Motor neuron (in vitro differentiated cells): ENCODE data around the gene ATP2B3. TPM values are rescaled to one million over a fixed set of nuclear protein-coding genes. Genes with fewer than 3 reads are reported as not detected.

Experiments used
- ATAC-seq, 8 experiments: fragments of 200-7000 bp; cut with Tn5 transposase; replicated peaks in 6 of 8; 2 replicates each; pipeline ENCODE4 v1.8.0; 2021; ENCODE audit warnings: mild to moderate bottlenecking in 8 of 8, moderate library complexity in 8 of 8
- H3K27ac ChIP-seq, 2 donors: fragments of 250-450 bp; sonication (Bioruptor Pico); 2 replicates each; pipeline ENCODE4 v1.9.0; 2021; ENCODE audit warnings: antibody characterized with exemption in 2 of 2, mild to moderate bottlenecking in 2 of 2, moderate library complexity in 1 of 2
- H3K4me1 ChIP-seq, 2 donors: fragments of 250-450 bp; sonication (Bioruptor Pico); replicated peaks in 1 of 2; 2 replicates each; pipeline ENCODE4 v1.6.1; 2021; ENCODE audit warnings: antibody characterized with exemption in 2 of 2, mild to moderate bottlenecking in 2 of 2, moderate library complexity in 1 of 2
- H3K4me3 ChIP-seq, 5 donors: fragments of 250-450 bp; sonication (Bioruptor Pico); 2 replicates each; pipeline ENCODE4 v1.9.0; 2021; ENCODE audit warnings: antibody characterized with exemption in 5 of 5, mild to moderate bottlenecking in 5 of 5, moderate library complexity in 4 of 5
- WGBS, 10 experiments: fragments of 450-650 bp; shearing (Covaris generic); methylation state at CpG; one replicate each; pipeline ENCODE4 v1.0.0; 2022; 5-methylcytosine and 5-hydroxymethylcytosine counted together
- in situ Hi-C, 9 experiments: fragments of 400-800 bp; cut with MboI; loops; one replicate each; pipeline ENCODE4 v1.15.0; 2021; ENCODE audit warnings: low sequenced_read_pairs in 9 of 9, low pct_unique_long_range_greater_than_20kb in 2 of 9; ENCODE audit not compliant: unreplicated experiment in 9 of 9
- total RNA-seq, 8 experiments: library from RNA; unstranded; fragments of 300-600 nt; gene quantifications; 2 replicates each; pipeline versions ENCODE4 v1.2.3 to v1.2.4, GENCODE V29; 2022

Gene ATP2B3
- total RNA-seq, 8 experiments from 2014 or later: 0.17 to 4.4 (median 0.66) TPM; not detected in 2

DNA sequence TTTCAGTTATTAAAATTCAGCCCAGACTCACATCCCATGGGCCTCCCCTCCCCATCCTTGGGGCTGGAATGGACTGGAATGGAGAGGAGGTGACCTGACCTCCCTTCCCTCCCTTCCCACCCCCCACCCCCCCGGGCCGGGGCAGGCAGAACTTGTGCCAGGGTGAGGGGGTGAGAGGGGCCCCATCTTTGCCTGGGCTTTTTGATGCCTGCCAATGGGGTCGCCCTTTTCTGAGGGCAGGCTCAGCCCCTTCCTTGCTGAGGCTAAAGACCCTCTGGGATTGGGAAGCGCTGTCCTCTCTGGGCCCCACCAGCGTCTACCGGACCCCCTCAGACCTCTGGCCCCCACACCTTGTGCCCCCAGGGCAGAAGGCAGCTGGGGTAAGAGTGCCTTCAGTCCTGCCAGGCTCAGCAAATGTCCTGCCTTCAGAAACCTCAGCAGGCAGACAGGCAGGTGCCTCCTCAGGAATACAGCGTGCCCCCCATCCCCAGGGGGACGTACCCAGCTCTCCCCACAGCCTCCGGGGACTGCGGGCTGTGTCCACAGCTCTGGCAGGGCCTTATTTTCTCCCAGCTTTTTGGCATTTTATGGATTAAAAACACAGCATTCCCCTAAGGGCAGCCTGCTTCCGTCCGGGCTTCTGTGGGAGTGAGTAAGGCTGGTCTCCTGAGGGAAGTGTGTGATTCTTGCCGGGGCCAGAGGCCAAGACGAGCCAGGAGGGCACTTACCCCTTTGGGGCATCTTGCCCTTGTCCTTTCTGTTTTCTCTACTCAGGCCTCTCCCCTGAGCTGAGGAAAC, 94.1 kb downstream of the ATP2B3 start:
- Histone ChIP-seq H3K27ac (no peak overlapping the region), H3K4me1 (peaks cover 8 to 15% of the 10 kb centered on the region in 2 donors), H3K4me3 (no peak overlapping the region)
- ATAC-seq: no peak
- in situ Hi-C loops: no loop called here
- 0 to 61% (median 0%) methylated on average over 2 to 6 of the region's 14 CpGs; no CpG with 5 or more reads in 7 of the 10 experiments for WGBS, 10 experiments

GRCh38 chrX:153612413-153612812, 95.0 kb downstream of the ATP2B3 start:
- in situ Hi-C loops: no loop called here
- no peak for ATAC-seq
- no peak overlapping the region for H3K27ac ChIP-seq
- WGBS, 10 experiments: 50 to 90% (median 71%) methylated on average over 1 to 4 of the region's 10 CpGs; no CpG with 5 or more reads in 7 of the 10 experiments
- no peak overlapping the region for H3K4me3 ChIP-seq
- peaks cover 8 to 15% of the 10 kb centered on the region in 2 donors for H3K4me1 ChIP-seq

- no peak for ATAC-seq
- H3K4me1 ChIP-seq: peaks cover 8 to 12% of the 10 kb centered on the region in 2 donors
- in situ Hi-C loops: no loop called here
- 6 to 80% (median 52%) methylated on average over 2 to 6 of the region's 6 CpGs; no CpG with 5 or more reads in 3 of the 10 experiments for WGBS, 10 experiments
- no peak overlapping the region for H3K4me3 ChIP-seq
- no peak overlapping the region for H3K27ac ChIP-seq
These were observed 97.4 kb downstream of the ATP2B3 start for GRCh38 chrX:153614818-153615217.

GRCh38 chrX:153620576-153620975, 103.1 kb downstream of the ATP2B3 start:
- in situ Hi-C loops: no loop called here
- ATAC-seq: no peak
- 60 to 100% (median 67%) methylated on average over 1 to 4 of the region's 5 CpGs; no CpG with 5 or more reads in 6 of the 10 experiments for WGBS, 10 experiments
- no peak overlapping the region for H3K27ac ChIP-seq
- H3K4me1 ChIP-seq: no peaks in the 10 kb centered on the region
- H3K4me3 ChIP-seq: no peak overlapping the region

DNA sequence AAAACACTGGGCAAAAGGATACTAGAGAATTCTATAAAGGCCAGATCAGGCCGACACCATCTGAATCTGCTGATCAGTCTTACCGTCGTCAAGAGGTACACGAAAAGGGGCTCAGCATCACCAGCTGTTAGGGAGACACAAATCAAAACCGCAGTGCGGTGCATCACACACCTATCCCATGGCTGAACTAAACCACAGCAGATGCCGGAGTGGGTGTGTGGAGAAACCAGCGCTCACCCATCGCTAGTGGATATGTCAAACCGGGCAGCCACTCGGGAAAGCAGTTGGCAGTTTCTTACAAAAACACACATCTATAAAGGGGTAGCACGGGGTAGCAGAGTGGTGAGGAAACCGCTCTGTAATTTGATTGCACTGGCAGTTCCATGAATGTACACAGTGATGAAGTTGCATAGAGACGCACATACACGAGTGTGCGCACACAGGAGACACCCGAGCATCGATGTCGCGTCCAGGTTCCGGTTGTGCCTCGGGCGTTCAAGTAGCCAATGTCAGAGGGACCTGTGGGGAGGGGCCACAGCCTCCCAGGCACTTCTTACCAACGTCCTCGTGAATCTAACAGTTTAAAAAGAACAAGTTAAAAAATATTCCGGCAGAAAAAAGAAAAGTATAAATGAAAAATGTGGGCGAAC, 104.6 kb downstream of the ATP2B3 start:
- in situ Hi-C loops: no loop called here
- 52 to 100% (median 86%) methylated on average over 1 to 17 of the region's 27 CpGs; no CpG with 5 or more reads in 4 of the 10 experiments for WGBS, 10 experiments

GRCh38 chrX:153622661-153623309, 105.3 kb downstream of the ATP2B3 start:
- Histone ChIP-seq H3K4me1 (peaks cover 0 to 2% of the 10 kb centered on the region in 2 donors), H3K4me3 (no peak overlapping the region), H3K27ac (no peak overlapping the region)
- in situ Hi-C loops: no loop called here
- 11 to 78% (median 35%) methylated on average over 1 to 7 of the region's 17 CpGs; no CpG with 5 or more reads in 5 of the 10 experiments for WGBS, 10 experiments
- no peak for ATAC-seq

More for the DNA sequence above, 104.6 kb downstream of the ATP2B3 start:
- peaks cover 0 to 2% of the 10 kb centered on the region in 2 donors for H3K4me1 ChIP-seq
- H3K27ac ChIP-seq: no peak overlapping the region
- no peak overlapping the region for H3K4me3 ChIP-seq
- no peak for ATAC-seq

GRCh38 chrX:153623310-153624029, 106.0 kb downstream of the ATP2B3 start:
- in situ Hi-C loops: no loop called here
- no peak for ATAC-seq
- no CpG with 5 or more reads among the region's 16 CpGs for WGBS, 10 experiments
- Histone ChIP-seq H3K27ac (no peak overlapping the region), H3K4me3 (no peak overlapping the region), H3K4me1 (peaks cover 0 to 2% of the 10 kb centered on the region in 2 donors)

DNA sequence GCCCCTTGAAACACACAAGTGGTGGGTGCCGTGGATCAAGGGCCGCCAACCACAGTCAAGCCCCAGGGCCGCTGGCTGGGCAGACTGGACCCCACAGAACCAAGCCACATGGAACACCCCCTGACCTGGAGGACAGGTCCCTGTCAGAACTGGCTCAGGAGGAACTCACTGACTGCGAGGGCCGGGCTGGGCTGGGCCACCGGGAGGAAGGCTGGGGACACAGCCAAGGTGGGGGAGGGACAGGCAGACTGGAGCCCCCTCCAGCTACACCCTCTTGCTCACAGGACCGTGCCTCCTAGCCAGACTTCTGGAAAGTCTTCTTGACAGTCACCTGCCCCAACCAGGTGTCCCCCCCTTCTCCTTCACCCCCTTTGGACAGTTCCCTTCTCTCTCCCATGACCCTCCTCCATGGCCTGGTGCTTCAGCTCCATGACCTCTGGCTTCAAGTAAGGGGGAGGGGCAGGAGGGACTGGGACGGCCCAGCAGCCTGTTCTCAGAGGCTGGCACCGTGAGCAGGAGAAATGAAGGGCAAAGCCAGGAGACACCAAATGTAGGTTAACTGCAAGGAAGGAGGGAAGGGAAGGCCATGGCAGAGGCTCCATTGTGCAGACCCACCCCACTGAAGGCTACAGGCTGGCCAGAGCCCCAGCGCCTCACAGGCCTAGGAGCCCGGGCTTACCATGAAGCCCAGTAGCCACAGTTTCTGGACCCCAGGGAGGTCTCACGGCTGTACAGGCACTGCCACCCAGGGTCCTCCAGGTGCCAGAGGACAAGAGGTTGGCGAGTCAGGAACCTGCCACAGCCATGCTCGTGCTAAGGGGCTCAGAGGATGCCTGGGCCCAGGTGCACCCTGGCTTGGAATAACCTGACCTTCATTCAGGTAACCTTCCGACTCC, 107.0 kb downstream of the ATP2B3 start:
- 40 to 93% (median 45%) methylated on average over 1 to 3 of the region's 15 CpGs; no CpG with 5 or more reads in 7 of the 10 experiments for WGBS, 10 experiments
- in situ Hi-C loops: no loop called here
- Histone ChIP-seq H3K4me1 (peaks cover 0 to 2% of the 10 kb centered on the region in 2 donors), H3K4me3 (no peak overlapping the region), H3K27ac (no peak overlapping the region)
- no peak for ATAC-seq

DNA sequence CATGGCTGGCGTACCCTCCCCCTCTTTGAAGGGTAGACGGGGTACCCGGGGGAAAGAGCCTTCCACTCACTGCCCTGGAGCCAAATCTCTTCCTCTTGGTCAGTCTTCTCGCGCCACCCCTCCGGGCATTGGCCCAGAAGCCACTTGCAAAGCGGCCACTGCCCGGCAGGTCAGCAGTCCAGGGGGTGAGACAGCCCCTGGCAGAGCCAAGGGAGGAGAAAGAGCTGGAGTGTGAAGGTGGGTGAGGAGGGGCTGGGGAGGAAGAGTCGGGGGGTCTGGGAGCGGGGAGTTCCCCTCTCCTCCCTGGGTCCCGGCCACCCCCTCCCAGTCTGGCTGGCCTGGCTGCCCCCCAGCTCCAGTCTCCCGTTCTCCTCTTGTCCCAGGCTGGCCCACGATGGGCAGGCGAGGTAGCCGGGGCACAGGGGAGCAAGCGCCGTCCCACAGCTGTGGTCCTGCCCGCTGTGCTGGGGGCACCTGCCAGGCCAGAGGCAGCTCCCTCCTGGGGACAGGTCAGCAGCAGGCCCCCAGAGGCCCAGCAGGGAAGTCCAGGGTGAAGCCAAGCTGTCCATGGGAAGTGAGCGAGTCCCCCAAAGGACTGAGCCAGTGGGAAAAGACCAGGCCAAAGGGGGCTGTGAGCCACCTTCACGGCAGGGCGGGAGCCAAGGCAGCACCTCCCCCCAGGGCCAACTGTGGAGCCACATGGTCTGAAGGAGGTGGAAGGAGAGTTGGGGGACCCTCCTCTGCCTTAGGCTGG, 108.0 kb downstream of the ATP2B3 start:
- in situ Hi-C loops: no loop called here

GRCh38 chrX:153626025-153626633, 108.7 kb downstream of the ATP2B3 start:
- ATAC-seq: no peak
- WGBS, 10 experiments: 39 to 74% methylated on average over 3 to 4 of the region's 16 CpGs; no CpG with 5 or more reads in 8 of the 10 experiments
- in situ Hi-C loops: no loop called here
- Histone ChIP-seq H3K4me1 (peaks cover 0 to 2% of the 10 kb centered on the region in 2 donors), H3K27ac (no peak overlapping the region), H3K4me3 (no peak overlapping the region)

More for the DNA sequence above, 108.0 kb downstream of the ATP2B3 start:
- Histone ChIP-seq H3K27ac (no peak overlapping the region), H3K4me3 (no peak overlapping the region), H3K4me1 (peaks cover 0 to 2% of the 10 kb centered on the region in 2 donors)
- 40 to 100% (median 70%) methylated on average over 1 to 3 of the region's 21 CpGs; no CpG with 5 or more reads in 6 of the 10 experiments for WGBS, 10 experiments
- no peak for ATAC-seq
